GM12878 (cell line): ENCODE measurements around the gene GAB1. TPM values are rescaled to one million over a fixed set of nuclear protein-coding genes. Genes with fewer than 3 reads are reported as not detected.

Experiments used
- ATAC-seq: fragments of 200-7000 bp; cut with Tn5 transposase; 3 replicates; pipeline ENCODE4 v1.9.1; 2020; ENCODE audit warnings: mild to moderate bottlenecking, moderate library complexity
- BruUV-seq: library from RNA; stranded (reverse); fragments of 400-500 nt; replicated peaks from 2 replicates; lab custom pipeline; 2021; lab: Mats Ljungman, UMichigan
- CTCF ChIA-PET: fragments of 300-600 bp; sonication (Branson Sonifier 250); formaldehyde crosslinking; extraction: SDS; loops from one replicate; lab custom pipeline; 2021; ENCODE audit warnings: inconsistent platforms; lab: Yijun Ruan, JAX
- POLR2A ChIA-PET: fragments of 350-600 bp; formaldehyde crosslinking; extraction: SDS; loops from one replicate; lab custom pipeline; 2021; ENCODE audit warnings: inconsistent platforms; lab: Charles Lee
- RAD21 ChIA-PET: fragments of 300-600 bp; sonication (Branson Sonifier 250); formaldehyde crosslinking; loops from one replicate; lab custom pipeline; 2023; ENCODE audit warnings: antibody characterized with exemption; ENCODE audit not compliant: unreplicated experiment; lab: Charles Lee
- SMC1A ChIA-PET: fragments of 300-600 bp; sonication (Branson Sonifier 250); formaldehyde crosslinking; loops from one replicate; lab custom pipeline; 2023; ENCODE audit not compliant: unreplicated experiment, uncharacterized antibody; lab: Charles Lee
- DNase-seq: peaks from one replicate; pipeline ENCODE4 v3.0.0-alpha.2; 2011; ENCODE audit warnings: low read depth, low spot score
- FAIRE-seq: peaks from 3 replicates; lab custom pipeline; 2011; peaks lifted over from hg19 to GRCh38; lab: Jason Lieb, UNC
- H2AFZ ChIP-seq: 2 replicates; pipeline ENCODE4 v1.6.0; 2011; ENCODE audit warnings: low read depth, low read length, control low read depth; ENCODE audit not compliant: control insufficient read depth
- H3K27ac ChIP-seq: 2 replicates; pipeline ENCODE4 v1.5.1; 2011; ENCODE audit warnings: control low read depth; ENCODE audit not compliant: control insufficient read depth, insufficient read depth
- H3K27me3 ChIP-seq, 2 experiments: replicated peaks in 1 of 2; 2 replicates each; pipeline versions ENCODE4 v1.6.0 to v1.6.1; 2011; ENCODE audit warnings: low read length in 1 of 2; ENCODE audit not compliant: control insufficient read depth in 2 of 2, insufficient read depth in 2 of 2
- H3K36me3 ChIP-seq, 2 experiments: 2 replicates each; pipeline ENCODE4 v1.5.1; 2011; ENCODE audit warnings: low read length in 1 of 2; ENCODE audit not compliant: control insufficient read depth in 2 of 2, insufficient read depth in 2 of 2
- H3K4me1 ChIP-seq: 2 replicates; pipeline ENCODE4 v1.6.1; 2011; ENCODE audit warnings: mild to moderate bottlenecking, low read length, moderate library complexity, mixed read lengths; ENCODE audit not compliant: control insufficient read depth, insufficient read depth
- H3K4me2 ChIP-seq: 2 replicates; pipeline ENCODE4 v1.6.0; 2011; ENCODE audit warnings: control low read depth; ENCODE audit not compliant: control insufficient read depth, insufficient read depth
- H3K4me3 ChIP-seq: fragments of 200-600 bp; sonication (generic); 2 replicates; pipeline ENCODE4 v1.5.1; 2016
- H3K79me2 ChIP-seq: 2 replicates; pipeline ENCODE4 v1.6.0; 2011; ENCODE audit warnings: low read length; ENCODE audit not compliant: control insufficient read depth, insufficient read depth
- H3K9ac ChIP-seq: 2 replicates; pipeline ENCODE4 v1.8.0; 2011; ENCODE audit warnings: low read length, control low read depth, mixed read lengths; ENCODE audit not compliant: control insufficient read depth, insufficient read depth
- H3K9me3 ChIP-seq: replicated peaks from 3 replicates; pipeline ENCODE4 v1.5.1; 2011; ENCODE audit warnings: mild to moderate bottlenecking, low read length; ENCODE audit not compliant: control insufficient read depth, insufficient read depth
- H4K20me1 ChIP-seq: 2 replicates; pipeline ENCODE4 v1.6.0; 2011; ENCODE audit not compliant: control insufficient read depth, insufficient read depth
- BCL11A ChIP-seq: IDR thresholded peaks from 2 replicates; pipeline ENCODE4 v1.6.1; 2011; ENCODE audit warnings: low read depth, low read length
- BHLHE40 ChIP-seq, 2 experiments: fragments of 450-650 bp in 1 of 2; IDR thresholded peaks; 2 replicates each; pipeline ENCODE4 v1.6.1; 2011 to 2017; ENCODE audit warnings: low read depth in 2 of 2, borderline replicate concordance in 1 of 2, improper control_type of control experiment in 1 of 2, low read length in 1 of 2, mild to moderate bottlenecking in 1 of 2
- FOXM1 ChIP-seq: IDR thresholded peaks from 2 replicates; pipeline ENCODE4 v1.6.1; 2012; ENCODE audit warnings: low read depth, mild to moderate bottlenecking, inconsistent platforms, low read length, moderate library complexity
- JUND ChIP-seq: IDR thresholded peaks from 2 replicates; pipeline ENCODE4 v1.6.1; 2012; ENCODE audit warnings: low read depth, mild to moderate bottlenecking, low read length, improper control_type of control experiment, moderate library complexity
- MTA3 ChIP-seq: IDR thresholded peaks from 2 replicates; pipeline ENCODE4 v1.6.1; 2012; ENCODE audit warnings: low read length, inconsistent platforms, borderline replicate concordance
- NR2C2 ChIP-seq: IDR thresholded peaks from 2 replicates; pipeline ENCODE4 v1.6.1; 2011; ENCODE audit warnings: borderline replicate concordance, low read depth; ENCODE audit not compliant: control insufficient read depth, insufficient read length
- RELA ChIP-seq: fragments of 450-650 bp; IDR thresholded peaks from 2 replicates; pipeline ENCODE4 v1.8.0; 2014; ENCODE audit warnings: borderline replicate concordance; ENCODE audit not compliant: partially characterized antibody
- TAF1 ChIP-seq: IDR thresholded peaks from 2 replicates; pipeline ENCODE4 v1.6.1; 2011; ENCODE audit warnings: mild to moderate bottlenecking, low read depth, low read length, borderline replicate concordance
- TBL1XR1 ChIP-seq: IDR thresholded peaks from 2 replicates; pipeline ENCODE4 v1.6.1; 2012; ENCODE audit warnings: low read depth, low read length, improper control_type of control experiment
- ZBTB33 ChIP-seq: fragments of 450-650 bp; IDR thresholded peaks from 2 replicates; pipeline ENCODE4 v1.6.1; 2017; ENCODE audit warnings: mild to moderate bottlenecking
- ZNF24 ChIP-seq: fragments of 450-650 bp; IDR thresholded peaks from 2 replicates; pipeline ENCODE4 v1.6.1; 2017; ENCODE audit warnings: antibody characterized with exemption, mild to moderate bottlenecking
- WGBS: methylation state at CpG from one replicate; pipeline ENCODE4 v1.1.6; 2016; ENCODE audit warnings: low lambda C conversion rate; ENCODE audit not compliant: insufficient replicate concordance, insufficient coverage; ENCODE audit errors: missing lambda C conversion rate; 5-methylcytosine and 5-hydroxymethylcytosine counted together
- in situ Hi-C: fragments of 300-500 bp; cut with MboI; formaldehyde crosslinking; loops from 9 replicates; pipeline ENCODE4 v1.14.3; 2018; ENCODE audit warnings: mixed read lengths
- intact Hi-C: fragments of 100-400 bp; cut with micrococcal nuclease; formaldehyde crosslinking; loops from one replicate; pipeline ENCODE4 v1.14.2; 2022; ENCODE audit not compliant: unreplicated experiment
- polyA plus RNA-seq, 11 experiments: library from polyadenylated mRNA; depleted of rRNA in 4 of 11; unstranded in 6 of 11; stranded (reverse) in 5 of 11; fragments of >200 nt; fragmentation: Nextera tagmentation in 4 of 11; fragmentation: Illumina TruSeq in 1 of 11; extraction: Ambion mirVana in 4 of 11; extraction: Trizol in 1 of 11; gene quantifications; 1 replicate in 1 of 11; 2 replicates in 10 of 11; pipeline versions ENCODE4 v1.2.1 to v1.2.3, GENCODE V29; 2011 to 2016; ENCODE audit warnings: inconsistent platforms in 2 of 11, missing spikeins in 2 of 11, low read depth in 1 of 11
- total RNA-seq, 4 experiments: library from RNA; depleted of rRNA in 3 of 4; stranded (reverse); fragments of >200 nt in 3 of 4; fragmentation: Illumina TruSeq in 1 of 4; extraction: Trizol in 1 of 4; gene quantifications; 2 replicates each; pipeline versions ENCODE4 v1.2.1 to v1.2.3, GENCODE V29; 2013 to 2021

GAB1 gene
- total and polyA plus RNA-seq, 10 of the 15 experiments (the other 5 are each of a cell fraction or from before 2014, with no cell fraction given), result 0.37 to 5.3 (median 3.2) TPM

DNA sequence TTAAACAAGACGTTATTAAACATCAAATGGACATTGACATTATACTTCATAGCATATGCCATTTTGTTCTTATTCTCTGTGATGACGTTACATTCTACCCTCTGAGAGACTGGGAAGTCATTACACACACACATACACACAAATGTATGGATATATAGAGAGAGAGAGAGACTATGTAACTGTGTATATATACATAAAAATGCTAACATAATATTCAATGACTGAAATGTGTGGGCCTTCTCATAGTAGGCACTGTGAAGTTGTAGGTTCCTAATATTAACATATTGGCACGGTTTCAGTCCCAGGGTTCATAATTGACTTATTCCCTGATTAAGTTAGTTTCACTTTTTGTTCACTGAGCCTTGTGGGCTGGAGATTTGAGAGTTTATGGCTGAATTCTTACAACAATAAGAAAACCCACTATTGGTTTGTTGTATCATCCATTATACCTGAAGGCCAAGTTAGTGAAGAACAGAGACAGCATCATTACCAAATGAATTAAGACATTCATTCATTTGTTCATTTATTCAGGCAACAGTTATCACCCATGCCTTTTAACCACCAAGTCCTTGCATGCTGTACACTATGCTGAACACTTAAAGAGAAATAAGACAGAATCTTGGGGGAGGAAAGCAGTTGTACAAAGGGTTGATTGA, 68.5 kb downstream of the GAB1 start:
- POLR2A ChIA-PET, result interaction anchor here (0.9 to 2.7 kb wide), 4 partner anchors 9 to 61 kb away, joined by 3 to 33 read pairs (median 12); no protein-coding TSS in a partner anchor
- H3K27ac ChIP-seq, result no peak overlapping the region
- TF ChIP-seq FOXM1, result no peak
- no peak for TF ChIP-seq NR2C2
- TF ChIP-seq TBL1XR1, result no peak
- no peak for TF ChIP-seq BHLHE40 (IDR thresholded peaks at IDR 0.05; ENCODE audit: borderline replicate concordance in 1 of 2, low read depth in 2 of 2, low read length in 1 of 2)
- peak; percentile 94 for TF ChIP-seq ZNF24
- TF ChIP-seq MTA3, result peak; percentile 23; the same call in 1 of the 2 replicates
- no peak for TF ChIP-seq RELA
- TF ChIP-seq JUND, result no peak
- no peak for TF ChIP-seq ZBTB33
- no peak for TF ChIP-seq TAF1
- TF ChIP-seq BCL11A, result no peak
- peak overlapping the region; percentile 36 for H3K4me2 ChIP-seq
- in situ Hi-C loops, result no loop called here
- CTCF ChIA-PET, result interaction anchor here (0.7 to 5.3 kb wide), 6 partner anchors 9 to 70 kb away, joined by 3 to 85 read pairs (median 5); partner anchors contain the start of gene GAB1
- FAIRE-seq (peak; percentile 44), ATAC-seq (peak; percentile 47), DNase-seq (no peak)
- H3K4me3 ChIP-seq, result no peak overlapping the region
- intact Hi-C loops, result no loop called here
- H3K9me3 ChIP-seq, result no peaks in the 10 kb centered on the region
- H3K36me3 ChIP-seq, result no peaks in the 10 kb centered on the region
- H3K9ac ChIP-seq, result no peak overlapping the region
- RAD21 ChIA-PET, result interaction anchor here (2.5 to 5.3 kb wide), 4 partner anchors 14 to 32 kb away, joined by 8 to 89 read pairs (median 48); no protein-coding TSS in a partner anchor
- no peaks in the 10 kb centered on the region for H4K20me1 ChIP-seq
- SMC1A ChIA-PET, result interaction anchor here (0.8 to 5.3 kb wide), 10 partner anchors 7 to 68 kb away, joined by 3 to 166 read pairs (median 26); partner anchors contain the start of gene GAB1
- peaks cover 30% of the 10 kb centered on the region for H3K4me1 ChIP-seq
- WGBS, result 0% methylated on average over 3 of the region's 3 CpGs
- no TSS peak for BruUV-seq
- H3K79me2 ChIP-seq, result no peaks in the 10 kb centered on the region
- peaks cover 0 to 2% of the 10 kb centered on the region in 2 experiments; a peak in 1 of 4 replicates for H3K27me3 ChIP-seq
- H2AFZ ChIP-seq, result no peak overlapping the region
